Fibroblast of skin of scalp (primary cell): Measurements from ENCODE around the gene HOXA2.
A peak's percentile ranks its signal among the peaks of the same experiment; 100 is the strongest.

Experiments used
- DNase-seq: peaks from one replicate; pipeline ENCODE4 v3.0.0-alpha.2; 2013

The HOXA2 gene

DNA sequence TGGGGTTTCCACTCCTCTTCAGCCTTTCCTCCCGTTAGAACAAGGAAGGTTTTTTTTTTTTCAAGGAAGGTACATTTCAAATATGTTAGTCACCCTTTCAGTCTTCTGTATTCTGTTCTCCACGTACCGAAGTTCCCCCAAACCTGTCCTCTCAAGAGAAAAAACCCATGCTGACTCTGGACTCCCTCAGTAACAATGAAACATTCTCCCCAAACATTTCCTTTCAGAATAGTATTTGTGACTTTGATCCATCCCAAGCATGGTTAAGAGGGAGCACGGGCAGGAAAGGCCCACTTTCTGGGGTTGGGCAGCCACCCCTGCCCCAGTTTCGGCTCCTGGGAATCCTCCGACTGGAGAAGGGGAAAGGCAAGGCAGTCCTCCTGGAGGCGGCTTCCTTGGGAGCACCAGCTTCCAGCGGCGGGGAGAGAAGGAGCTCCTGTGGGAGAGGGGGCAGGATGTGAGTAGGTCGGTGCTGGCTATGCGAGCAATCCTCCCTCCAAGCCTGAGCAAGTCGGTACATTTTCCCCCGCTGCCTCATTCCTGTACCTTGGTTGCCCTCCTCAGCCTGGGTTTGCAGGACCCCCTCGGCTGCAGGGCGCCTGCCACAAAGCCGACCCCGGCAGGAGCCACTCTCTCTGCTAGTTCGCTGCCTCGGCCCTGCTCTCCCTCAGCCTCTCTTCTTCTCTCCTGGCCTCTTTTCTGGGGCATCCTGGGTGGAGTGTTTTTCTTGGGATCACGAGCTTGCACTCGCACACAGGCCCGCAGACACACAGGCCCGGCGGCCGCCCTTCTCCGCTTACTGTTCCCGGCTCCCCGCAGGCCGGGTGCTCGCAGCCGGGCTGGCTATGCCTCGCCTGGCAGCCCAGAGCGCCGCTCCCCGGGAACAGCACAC, 4.6 kb downstream of the HOXA2 start:
- DNase-seq = no peak

DNA sequence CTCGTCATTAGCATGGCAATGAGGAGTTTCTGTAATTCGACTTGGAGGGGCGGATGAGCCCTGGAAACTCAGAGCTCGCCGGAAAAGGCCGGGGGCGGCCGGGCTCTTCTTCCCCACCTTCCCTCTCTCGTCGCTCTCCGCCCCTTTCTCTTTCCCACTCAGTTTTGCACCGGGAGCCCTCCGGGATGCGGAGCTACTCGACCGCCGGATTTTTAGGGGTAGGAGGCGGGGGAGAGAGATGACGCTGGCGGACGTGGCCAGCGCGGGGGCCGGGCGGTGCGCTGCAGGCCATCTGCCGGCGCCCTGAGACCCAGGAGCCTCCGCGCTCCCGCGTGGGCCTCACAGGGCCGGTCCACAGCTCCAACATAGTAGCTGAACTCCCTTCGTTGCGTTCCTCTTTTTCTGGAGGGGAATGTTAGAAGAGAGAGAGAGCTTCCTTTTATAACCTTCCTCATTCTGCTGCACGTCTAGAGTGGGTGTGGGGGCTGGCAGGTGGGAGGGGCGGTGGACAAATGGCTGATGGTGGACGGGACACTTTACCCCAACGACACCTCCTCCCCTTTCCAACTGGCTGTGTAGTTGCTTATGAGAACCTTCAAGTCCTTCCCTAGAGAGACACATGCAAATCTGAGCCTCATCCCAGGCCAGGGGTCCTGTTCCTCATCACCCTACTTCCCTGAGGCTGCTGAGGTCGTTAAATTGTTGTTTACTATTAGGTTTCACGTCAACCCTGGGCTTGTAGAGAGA, 5.5 kb downstream of the HOXA2 start:
- no peak for DNase-seq

DNA sequence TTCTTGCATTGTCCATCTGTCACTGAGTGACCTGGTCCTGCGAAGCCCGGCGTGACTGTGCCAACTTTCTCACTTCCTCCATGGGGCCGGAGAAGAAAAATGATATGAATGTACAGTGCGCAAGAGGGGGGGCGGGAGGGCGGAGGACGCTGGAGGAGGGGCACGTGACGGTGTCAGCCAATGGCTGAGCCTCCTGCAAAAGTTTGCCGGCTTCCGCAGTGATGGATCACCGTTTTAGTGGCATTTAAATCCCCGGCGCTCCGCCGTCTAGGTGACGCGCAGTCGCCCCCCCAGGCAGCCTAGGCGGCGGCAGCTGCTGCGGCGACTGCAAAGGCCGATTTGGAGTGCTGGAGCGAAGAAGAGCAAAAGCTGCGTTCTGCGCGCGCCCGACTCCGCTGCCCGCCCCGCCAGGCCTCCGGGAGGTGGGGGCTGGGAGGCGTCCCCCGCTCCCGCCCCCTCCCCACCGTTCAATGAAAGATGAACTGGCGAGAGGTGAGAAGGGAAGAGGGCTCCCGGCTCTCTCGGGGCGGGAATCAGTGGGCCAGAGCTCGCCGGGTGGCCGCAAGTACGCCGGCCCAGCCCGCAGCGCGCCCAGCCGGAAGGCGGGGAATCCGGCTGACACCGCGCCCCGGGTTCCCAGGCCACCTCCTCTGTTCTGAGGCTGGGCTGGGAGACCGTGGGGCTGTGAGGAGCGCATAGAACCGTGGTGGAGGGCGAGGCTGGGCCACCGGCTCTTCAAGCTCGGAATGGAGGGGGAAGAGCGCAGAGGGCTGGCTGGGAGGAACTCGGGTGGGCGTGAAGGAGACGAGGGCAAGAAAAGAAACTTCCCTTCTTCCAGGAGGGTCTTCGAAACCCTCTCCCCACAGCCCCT, 6.4 kb downstream of the HOXA2 start, which contains the start of gene HOXA1:
Gene HOXA1, minus strand, starts transcription at position 104 of the 871 bp plus-strand sequence. Its CDS starts 88 bp downstream, at position 16.
- peak; percentile 50 for DNase-seq

DNA sequence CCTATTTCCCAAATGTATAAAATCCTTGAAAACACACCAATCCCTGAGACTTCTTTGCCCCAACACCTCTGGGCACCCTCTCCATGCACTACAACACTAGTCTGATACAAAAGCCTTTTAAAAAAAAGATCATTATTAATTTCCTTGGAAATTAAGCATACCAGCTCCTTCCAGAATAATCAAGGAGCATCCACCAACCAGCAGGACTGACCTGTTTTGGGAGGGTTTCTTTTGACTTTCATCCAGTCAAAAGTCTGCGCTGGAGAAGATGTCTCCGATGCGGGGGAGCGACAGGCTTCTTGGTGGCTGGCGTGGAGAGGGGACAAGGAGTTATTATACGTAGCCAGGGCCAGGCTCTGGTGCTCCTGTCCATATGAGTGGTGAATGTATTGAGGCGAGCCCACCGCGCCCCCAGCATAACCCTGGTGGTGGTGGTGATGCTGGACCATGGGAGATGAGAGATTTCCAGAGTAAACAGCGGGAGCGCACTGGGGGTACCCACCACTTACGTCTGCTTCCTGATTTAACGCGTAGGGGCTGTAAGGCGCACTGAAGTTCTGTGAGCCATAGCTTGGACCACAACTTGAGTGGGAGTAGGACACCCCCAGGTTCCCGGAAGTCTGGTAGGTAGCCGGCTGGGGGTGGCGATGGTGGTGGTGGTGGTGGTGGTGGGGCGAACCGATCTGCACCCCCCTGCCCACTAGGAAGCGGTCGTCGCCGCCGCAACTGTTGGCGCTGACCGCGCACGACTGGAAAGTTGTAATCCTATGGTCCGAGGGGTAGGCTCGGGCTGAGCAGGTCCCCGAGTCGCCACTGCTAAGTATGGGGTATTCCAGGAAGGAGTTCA, 7.2 kb downstream of the HOXA2 start:
- DNase-seq = no peak

DNA sequence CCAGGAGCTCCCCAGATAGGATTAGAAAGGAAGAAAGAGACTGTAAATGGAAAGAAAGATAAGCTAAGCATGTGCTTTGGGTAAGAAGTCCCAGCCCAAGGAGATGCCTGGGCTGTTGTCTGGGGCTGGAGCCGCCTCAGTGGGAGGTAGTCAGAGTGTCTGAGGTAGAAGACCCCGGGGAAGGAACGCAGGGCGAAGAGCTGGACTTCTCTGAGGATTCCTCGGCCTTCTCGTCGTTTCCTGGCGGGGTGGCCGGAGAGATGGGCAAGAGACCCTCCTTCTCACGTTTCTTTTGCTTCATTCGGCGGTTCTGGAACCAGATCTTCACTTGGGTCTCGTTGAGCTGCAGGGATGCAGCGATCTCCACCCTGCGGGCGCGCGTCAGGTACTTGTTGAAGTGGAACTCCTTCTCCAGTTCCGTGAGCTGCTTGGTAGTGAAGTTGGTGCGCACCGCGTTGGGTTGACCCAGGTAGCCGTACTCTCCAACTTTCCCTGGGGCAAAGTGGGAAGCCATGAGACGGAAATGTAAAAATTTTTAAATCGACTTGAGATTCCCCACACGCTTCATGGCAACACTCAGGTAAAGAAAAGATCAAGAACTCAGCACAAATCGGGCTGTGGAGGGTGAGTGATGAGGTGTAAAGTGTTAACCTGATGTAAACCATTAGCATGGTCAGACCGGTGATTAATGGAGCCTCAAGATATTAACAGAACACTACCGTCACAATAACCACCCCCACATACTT, 8.0 kb downstream of the HOXA2 start:
- no peak for DNase-seq

DNA sequence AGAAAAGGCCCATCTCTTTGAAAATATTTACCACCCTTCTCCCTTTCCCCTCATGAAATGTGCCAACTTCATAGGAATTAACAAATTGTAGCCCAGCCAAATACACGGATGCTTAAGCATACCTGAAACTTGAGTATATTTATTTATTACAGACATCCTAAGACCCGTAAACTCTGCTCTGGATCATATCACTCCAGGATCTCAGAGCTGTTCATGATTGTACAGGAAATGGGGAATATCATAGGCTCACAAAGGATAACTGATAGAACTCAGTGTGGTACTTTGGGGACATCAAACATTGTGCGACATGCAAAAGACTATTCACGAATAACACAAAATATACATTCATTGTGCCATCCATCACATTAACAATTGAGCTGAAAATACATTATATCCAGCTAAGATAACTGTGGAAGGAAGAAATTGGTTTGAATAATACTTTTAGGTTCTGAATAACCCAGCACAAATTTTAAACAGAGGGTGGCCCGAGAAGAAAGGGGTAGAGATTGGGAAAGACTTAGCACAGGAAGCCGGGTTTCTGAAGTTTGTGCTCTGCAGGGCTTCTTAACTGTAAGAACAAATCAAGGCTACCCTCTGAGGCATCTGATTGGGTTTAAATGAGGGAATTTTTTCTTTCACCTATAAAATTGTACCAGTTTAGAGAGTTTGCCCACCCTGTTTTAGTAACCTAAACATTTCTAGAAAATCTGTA, 9.1 kb downstream of the HOXA2 start:
- DNase-seq = no peak

DNA sequence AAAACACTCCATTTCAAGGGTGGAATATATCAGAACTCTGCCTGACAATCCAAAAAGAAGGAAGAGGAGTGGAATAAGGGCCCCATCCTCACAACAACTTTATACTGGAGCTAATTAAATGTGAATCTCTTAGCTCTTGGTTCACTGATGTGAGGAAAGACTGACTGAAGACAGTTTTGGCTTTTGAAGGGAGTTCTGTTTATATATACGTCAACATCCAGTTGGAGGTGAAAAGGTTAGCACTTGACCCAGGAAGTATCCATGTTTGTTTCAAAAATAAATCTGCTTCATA, 9.7 kb downstream of the HOXA2 start:
- DNase-seq = no peak

DNA sequence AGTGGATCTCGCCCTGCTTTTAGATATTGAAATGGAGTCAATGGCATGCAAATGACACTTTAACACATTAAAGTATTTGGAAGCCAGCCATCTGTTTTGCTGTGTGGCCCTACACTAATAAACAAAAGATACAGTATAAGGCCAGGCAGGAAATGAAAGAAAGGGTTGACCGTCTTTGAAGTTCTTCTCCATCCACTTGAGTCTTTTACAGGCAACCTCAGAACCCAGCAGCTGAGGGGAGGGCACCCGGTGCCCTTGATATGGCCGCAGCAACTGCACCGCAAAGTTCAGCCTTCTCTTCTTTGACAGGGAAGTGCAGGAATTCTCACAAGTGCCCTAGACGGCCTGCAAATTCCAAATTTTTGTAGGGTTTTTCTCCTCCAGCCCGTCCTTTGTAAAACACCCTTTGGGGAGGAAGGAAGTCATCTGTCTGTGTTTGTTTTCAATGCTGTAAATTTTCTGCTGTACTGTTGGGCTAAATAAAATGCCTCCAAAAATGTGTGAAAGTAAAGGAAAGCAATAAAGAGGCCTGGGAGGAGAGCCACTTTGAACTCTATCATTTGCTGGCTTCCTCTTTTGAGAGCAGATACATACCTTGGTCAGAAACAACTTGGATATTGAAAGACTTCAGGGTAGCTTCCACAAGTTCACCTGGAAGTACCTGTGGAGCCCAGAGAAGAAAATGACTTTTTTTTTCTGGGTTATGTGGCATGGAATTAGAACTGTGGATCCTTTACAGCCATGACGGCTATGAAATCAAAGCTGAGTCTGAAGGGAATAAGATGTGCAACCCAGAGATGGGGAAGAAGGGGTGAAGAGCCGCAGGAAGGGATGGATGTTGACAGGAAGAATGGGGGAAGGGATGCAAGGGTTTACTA, 10.3 kb downstream of the HOXA2 start:
- no peak for DNase-seq

DNA sequence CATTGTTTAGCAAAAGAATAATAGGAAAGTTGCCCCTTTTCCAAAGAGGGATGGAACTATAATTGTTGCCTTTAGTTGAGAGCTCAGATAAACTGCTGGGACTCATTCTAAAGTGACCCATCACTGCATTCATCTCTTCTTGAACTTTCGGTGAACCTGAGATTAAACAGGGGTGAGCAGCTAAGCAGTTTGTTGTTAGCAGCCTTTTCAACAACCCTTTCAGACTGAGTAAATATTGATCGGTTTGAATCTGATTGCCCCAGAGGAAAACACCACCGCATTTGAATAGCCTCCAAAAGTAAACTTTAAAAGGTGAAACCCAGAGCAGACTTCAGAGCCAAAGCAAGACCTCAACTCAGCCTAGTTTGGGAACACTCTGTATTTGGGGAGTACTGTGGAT, 11.4 kb downstream of the HOXA2 start:
- no peak for DNase-seq

DNA sequence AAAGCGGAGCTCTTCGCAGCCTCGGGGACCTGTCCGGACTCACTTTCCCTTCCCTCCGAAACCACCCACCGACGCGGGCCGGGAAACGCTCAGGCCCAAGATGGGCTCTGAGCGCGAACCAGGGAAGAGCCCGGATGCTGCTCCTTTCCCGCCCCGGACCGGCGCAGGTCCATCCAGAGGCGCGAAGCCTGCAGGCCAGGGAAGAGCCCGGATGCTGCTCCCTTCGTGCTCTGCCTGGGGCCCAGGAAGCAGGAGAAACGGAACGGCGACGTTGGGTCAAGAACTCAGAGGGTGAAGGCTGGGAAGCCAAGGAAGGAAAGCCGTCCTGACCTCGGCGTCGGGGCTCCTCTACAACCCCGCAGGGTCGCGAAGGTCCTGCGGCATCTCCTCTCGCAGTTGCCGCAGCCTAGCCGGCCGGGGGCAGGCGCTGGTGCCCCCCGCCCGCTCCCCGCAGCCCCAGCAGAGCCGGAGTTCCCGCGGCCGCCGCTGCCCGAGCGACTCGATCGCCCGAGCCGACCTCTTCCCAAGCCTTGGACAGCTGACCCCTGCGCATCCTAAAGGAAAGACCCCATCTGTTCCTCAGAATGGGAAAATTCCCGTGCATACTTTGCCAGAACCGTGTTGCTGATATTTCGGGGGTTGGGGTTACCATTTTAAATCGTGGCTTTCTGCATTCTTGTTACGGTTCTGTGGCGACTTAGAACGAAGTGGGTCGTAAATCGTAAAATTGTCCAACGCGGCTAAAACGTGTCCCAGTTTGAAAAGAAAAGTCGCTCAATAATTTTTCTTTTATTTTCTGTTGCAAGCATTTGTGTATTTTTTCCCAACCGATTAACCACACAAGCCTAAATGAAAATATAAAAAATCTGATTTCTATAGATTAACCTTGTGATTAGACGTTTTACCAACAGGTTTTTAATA, 14.2 kb downstream of the HOXA2 start:
- DNase-seq = no peak

DNA sequence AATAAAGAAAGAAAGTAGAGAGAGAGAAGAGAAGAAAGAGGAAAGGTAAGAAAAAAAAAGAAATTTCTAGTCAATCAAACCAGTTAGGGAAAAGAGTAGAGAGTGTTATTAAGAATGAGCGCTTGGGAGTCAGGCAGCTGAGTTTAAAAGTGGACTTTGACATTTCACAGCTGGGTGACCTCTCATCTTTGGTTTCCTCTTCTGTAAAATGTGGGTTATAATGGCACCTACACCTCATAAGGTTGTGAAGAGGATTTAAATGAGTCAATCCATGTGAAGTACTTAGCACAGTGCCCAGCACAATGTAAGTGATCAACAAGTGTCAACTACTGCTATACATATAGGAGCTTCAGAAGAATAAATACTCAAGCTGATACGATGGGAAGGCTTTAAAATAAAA, 18.8 kb downstream of the HOXA2 start:
- DNase-seq = no peak

DNA sequence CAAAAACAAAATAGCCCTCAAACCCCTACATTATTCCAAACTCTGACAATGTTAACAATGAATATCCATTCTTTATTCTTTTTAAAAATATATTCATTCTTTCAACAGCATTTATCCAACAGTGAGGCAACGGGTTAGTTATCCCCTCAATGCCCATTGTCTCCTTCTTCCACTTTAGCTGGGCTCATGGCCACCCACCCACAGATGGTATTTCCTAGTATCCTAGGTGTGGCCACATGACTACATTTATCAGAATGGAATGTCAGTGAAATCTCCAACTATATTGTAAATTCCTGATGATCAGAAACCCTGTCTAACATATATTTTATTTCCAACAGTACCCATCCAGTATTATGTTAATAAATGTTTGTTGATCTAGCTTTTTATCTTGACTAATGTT, 20.3 kb downstream of the HOXA2 start:
- DNase-seq = no peak

DNA sequence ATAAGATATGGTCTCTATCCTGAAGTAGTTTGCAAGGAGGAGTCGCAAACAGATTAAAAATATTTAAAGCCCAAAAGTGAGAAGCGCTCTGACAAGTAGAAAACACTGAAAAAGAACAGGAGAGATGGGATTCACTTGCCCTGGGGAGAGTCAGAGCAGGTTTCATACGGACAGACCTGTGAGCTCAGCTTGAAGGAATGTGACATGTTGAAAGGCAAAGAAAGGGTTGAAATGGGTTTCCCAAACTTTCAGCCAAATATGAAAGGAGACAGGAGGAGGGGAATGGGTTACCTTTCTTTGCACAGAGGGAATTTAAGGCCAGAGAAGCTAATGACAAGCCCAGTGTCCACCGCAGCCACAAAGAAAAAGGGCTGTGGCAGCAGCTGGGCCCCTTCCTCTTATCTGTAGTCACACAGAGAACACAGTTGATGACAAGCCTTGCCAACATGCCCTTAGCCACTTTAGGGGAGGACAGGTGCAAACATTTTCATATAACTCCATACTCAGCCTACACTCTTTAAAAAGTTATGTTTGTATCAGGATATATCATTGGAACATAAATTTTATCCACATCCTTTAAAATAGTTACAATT, 21.5 kb downstream of the HOXA2 start:
- no peak for DNase-seq

DNA sequence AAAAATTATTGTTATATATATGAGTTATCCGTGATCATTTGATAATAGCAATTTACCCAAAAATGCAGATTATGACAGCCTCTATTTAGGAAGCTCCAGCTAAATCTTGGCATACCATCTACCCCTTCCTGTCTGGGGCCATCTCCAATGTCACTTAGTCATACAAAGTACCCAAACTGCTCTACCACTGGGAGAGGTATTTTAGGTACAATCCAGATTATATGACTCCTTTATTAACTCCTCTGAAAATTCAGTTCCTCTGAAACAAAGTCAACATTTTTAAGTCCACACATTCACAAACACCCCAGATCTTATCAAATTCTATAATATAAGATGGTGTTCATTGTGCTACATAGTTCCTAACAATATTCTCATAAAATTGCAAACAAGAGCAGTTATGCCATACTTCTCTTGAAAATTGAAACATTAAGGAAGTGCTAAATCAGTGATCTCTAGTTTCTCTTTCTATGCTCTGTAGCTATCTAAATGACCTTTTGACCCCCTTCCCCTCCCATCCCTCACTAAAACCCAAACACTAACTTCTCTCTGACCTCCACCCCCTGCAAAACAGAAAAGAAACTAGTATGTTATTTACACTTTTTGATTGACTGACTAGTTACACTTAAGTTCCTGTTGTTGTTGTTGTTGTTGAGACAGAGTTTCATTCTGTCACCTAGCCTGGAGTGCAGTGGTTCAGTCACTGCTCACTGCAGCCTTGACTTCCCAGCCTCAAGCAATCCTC, 23.1 kb downstream of the HOXA2 start:
- no peak for DNase-seq

DNA sequence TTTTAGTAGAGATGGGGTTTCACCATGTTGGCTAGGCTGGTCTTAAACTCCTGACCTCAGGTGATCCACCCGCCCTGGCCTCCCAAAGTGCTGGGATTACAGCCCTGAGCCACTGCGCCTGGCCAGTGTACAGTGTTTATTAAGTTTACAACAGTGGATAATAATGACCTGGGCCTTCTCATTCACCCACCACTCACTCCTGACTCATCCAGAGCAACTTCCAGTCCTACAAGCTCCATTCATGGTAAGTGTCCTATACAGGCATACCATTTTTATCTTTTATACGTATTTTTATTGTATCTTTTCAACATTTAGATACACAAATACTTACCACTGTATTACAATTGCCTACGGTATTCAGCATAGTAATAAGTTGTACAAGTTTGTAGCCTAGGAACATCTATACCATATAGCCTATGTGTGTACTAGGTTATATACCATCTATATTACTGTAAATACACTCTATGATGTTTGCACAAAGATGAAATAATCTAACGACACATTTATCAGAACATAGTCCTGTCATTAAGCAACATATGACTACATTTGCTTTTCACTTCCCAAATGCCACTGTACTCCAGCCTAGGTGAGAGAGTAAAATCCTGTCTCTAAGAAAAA, 23.8 kb downstream of the HOXA2 start:
- no peak for DNase-seq

DNA sequence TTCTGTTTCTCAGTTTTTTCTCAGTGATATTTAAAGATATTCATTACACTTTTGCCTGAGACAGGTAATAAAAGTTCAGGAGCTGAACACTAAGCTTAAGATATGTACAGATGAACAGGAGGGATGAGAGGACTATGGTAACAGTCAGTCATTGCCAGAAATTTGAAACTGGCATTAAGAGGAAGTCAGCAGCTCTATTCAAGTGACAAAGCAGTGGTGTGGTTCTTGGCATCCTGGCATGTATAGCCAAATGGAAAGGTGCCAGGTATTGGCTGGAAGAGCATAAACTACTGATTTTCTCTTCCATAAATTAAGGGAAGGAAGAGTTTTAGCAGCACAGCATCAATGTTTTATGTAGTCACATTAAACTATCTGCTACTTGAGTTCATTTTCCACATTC, 29.4 kb downstream of the HOXA2 start:
- DNase-seq = no peak
